Aorta (tissue), 5 donors: ENCODE results near the gene OTUB2. TPM values are rescaled to one million over a fixed set of nuclear protein-coding genes. Genes with fewer than 3 reads are reported as not detected.

ENCODE experiments used
- ATAC-seq: fragments of 200-7000 bp; cut with Tn5 transposase; one replicate; pipeline ENCODE4 v1.9.1; 2022; ENCODE audit warnings: moderate library complexity; ENCODE audit not compliant: low FRiP score
- DNase-seq, 2 donors: peaks; one replicate each; pipeline ENCODE4 v3.0.0-alpha.2; 2020
- H3K27ac ChIP-seq, 2 donors: one replicate each; pipeline ENCODE4 v1.5.1; 2013; ENCODE audit warnings: low read length in 2 of 2, mild to moderate bottlenecking in 2 of 2, moderate library complexity in 2 of 2, control low read depth in 1 of 2, inconsistent platforms in 1 of 2, low read depth in 1 of 2
- H3K27me3 ChIP-seq, 2 donors: one replicate each; pipeline ENCODE4 v1.6.1; 2013; ENCODE audit warnings: control low read depth in 1 of 2, low read length in 1 of 2, mild to moderate bottlenecking in 1 of 2, moderate library complexity in 1 of 2; ENCODE audit not compliant: insufficient read depth in 2 of 2, control insufficient read depth in 1 of 2
- H3K36me3 ChIP-seq, 2 donors: one replicate each; pipeline ENCODE4 v1.6.1; 2013; ENCODE audit warnings: control low read depth in 1 of 2, low read length in 1 of 2, mild to moderate bottlenecking in 1 of 2; ENCODE audit not compliant: insufficient read depth in 2 of 2, control insufficient read depth in 1 of 2
- H3K4me1 ChIP-seq, 2 donors: one replicate each; pipeline ENCODE4 v1.6.1; 2013; ENCODE audit warnings: low read length in 2 of 2, control low read depth in 1 of 2, mild to moderate bottlenecking in 1 of 2, moderate library complexity in 1 of 2; ENCODE audit not compliant: insufficient read depth in 2 of 2, control insufficient read depth in 1 of 2
- H3K4me3 ChIP-seq, 2 donors: one replicate each; pipeline ENCODE4 v1.5.1; 2013; ENCODE audit warnings: low read length in 2 of 2, control low read depth in 1 of 2, mild to moderate bottlenecking in 1 of 2
- H3K9me3 ChIP-seq: one replicate; pipeline ENCODE4 v1.6.1; 2013; ENCODE audit warnings: mild to moderate bottlenecking, low read length; ENCODE audit not compliant: control insufficient read depth
- WGBS, 2 donors: extraction: QIAGEN DNeasy Blood & Tissue Kit; methylation state at CpG; one replicate each; pipeline ENCODE4 v1.1.7; 2013; 5-methylcytosine and 5-hydroxymethylcytosine counted together
- intact Hi-C, 2 donors: fragments of 100-400 bp; cut with DNase I; formaldehyde crosslinking; loops; one replicate each; pipeline versions ENCODE4 v1.14.2 to v1.15.0; 2022
- polyA plus RNA-seq, 2 donors: library from polyadenylated mRNA; stranded (reverse); fragments of 200-250 nt; gene quantifications; one replicate each; pipeline ENCODE4 v1.2.3, GENCODE V29; 2013
- total RNA-seq, 2 donors: library from RNA; stranded (reverse); fragmentation: NEBNext Ultra II Directional; extraction: Animal tissue kit (Norgen Biotek cat#: 25700); gene quantifications; one replicate each; pipeline ENCODE4 v1.2.1, GENCODE V29; 2021
- donor health status: healthy with polysubstance abuse.
- donor health status: Bipolar disorder and iron deficiency.
- donor health status: DM: no; HTN: no; CAD: no.
- donor health status: DM: no; HTN: no; CAD: no.
- donor health status: DM: yes; HTN: yes; CAD: no.

OTUB2 gene
- total and polyA plus RNA-seq, 4 donors, result 0.42 to 0.60 TPM; not detected in 2

DNA sequence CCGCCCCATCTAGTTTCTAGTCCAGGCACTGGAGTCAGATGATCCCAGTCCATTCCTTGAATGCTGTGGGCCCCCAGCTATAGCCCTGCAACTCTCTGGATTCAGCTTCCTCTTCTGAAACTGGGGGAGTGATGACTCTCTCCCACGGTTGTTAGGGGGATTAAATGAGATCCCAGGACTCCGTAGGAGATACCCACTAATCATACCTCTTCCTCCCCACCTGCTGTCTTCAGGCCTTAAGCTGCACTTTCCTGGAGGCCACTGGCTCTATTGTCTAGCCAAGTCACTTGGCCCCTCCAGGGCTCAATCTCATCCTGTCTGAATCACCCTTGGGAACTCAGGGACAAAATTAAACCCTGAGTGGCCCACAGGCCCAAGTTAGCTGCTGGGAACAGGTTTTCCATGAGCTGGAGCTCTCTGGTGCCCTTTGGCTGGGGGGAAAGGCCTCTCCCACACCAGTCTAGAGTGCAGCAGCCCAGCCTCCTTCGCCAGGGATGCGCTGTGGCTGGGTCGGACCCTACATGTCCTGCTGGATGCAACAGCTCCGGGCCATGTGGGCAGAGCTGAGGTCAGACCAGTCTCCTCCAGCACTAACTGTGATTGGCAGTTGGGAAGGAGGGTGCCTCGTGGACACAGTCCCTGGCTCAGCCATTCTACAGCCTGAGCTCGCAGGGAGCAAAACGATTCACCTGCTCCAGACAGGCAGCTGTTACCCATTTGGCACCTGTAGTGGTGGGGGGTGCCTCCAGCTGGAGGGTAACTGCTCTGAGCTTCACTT lies 43.7 kb upstream of the OTUB2 start:
- peak overlapping the region in 1 of 2 donors; percentile 49 for H3K27ac ChIP-seq
- H3K36me3 ChIP-seq, result no peaks in the 10 kb centered on the region
- DNase-seq, result no peak
- intact Hi-C loops, result no loop called here
- peaks cover 0 to 7% of the 10 kb centered on the region in 2 donors for H3K4me1 ChIP-seq
- H3K9me3 ChIP-seq, result no peaks in the 10 kb centered on the region
- 80 to 85% methylated on average over 10 of the region's 10 CpGs for WGBS, 2 donors
- H3K27me3 ChIP-seq, result no peaks in the 10 kb centered on the region
- no peak for ATAC-seq
- no peak overlapping the region for H3K4me3 ChIP-seq

DNA sequence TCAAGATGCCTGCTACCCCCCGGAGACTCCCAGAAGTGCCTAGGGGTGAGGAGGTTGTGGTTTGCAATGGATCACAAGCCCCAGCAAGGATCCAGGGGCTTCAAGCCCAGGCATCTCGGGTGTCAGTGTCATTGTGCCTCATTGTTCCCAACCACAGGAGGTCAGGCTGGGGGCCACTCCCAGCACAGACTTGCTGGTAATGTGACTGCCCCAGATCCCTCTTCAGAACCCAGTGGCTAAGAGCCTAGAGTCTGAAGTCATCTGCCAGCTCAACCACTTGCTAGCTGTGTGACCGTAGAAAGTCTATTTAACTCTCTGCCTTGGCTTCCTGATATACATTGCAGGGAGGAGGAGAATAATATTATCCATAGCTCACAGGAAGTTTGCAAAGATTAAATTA lies 42.1 kb upstream of the OTUB2 start:
- Histone ChIP-seq H3K27me3 (no peaks in the 10 kb centered on the region), H3K36me3 (no peaks in the 10 kb centered on the region), H3K27ac (no peak overlapping the region), H3K4me1 (peaks cover 0 to 7% of the 10 kb centered on the region in 2 donors), H3K9me3 (no peaks in the 10 kb centered on the region), H3K4me3 (no peak overlapping the region)
- WGBS, 2 donors, result 72 to 78% methylated on average over 3 of the region's 3 CpGs
- intact Hi-C loops, result no loop called here
- no peak for DNase-seq
- ATAC-seq, result no peak

GRCh38 chr14:93984987-93985410 lies 41.1 kb upstream of the OTUB2 start:
- ATAC-seq (no peak), DNase-seq (no peak)
- Histone ChIP-seq H3K27me3 (no peaks in the 10 kb centered on the region), H3K4me3 (no peak overlapping the region), H3K9me3 (no peaks in the 10 kb centered on the region), H3K4me1 (peaks cover 0 to 7% of the 10 kb centered on the region in 2 donors), H3K36me3 (no peaks in the 10 kb centered on the region), H3K27ac (peak overlapping the region in 1 of 2 donors; percentile 38)
- 36 to 42% methylated on average over 7 of the region's 7 CpGs for WGBS, 2 donors
- intact Hi-C loops, result no loop called here

- H3K27me3 ChIP-seq, result no peaks in the 10 kb centered on the region
- no peaks in the 10 kb centered on the region for H3K36me3 ChIP-seq
- no peaks in the 10 kb centered on the region for H3K9me3 ChIP-seq
- H3K4me1 ChIP-seq, result no peaks in the 10 kb centered on the region
- 29 to 38% methylated on average over 9 of the region's 9 CpGs for WGBS, 2 donors
- no peak for DNase-seq
- no peak overlapping the region for H3K4me3 ChIP-seq
- H3K27ac ChIP-seq, result no peak overlapping the region
- no peak for ATAC-seq
- intact Hi-C loops, result no loop called here
These were observed 39.2 kb upstream of the OTUB2 start for GRCh38 chr14:93986955-93987354.

DNA sequence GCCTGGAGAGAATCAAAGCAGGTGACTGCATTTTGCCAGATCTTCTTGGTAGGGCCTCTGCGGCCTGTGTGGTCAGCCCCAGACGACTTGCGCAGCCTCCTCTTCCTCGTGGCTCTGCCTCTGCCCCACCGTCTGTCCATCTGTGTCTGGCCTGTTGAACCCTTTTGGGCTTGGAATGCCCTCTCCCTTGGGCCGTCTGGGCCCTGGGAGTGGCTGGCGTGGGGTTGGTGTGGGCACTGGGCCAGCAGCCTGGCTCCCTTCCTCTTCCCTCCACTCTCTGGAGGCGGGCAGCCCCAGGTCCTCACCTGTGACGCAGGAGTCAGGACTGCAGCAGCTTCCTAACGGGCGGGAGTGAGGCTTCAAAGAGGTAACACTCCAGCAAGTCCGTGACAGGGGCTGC lies 38.8 kb upstream of the OTUB2 start:
- intact Hi-C loops, result no loop called here
- ATAC-seq, result no peak
- no peaks in the 10 kb centered on the region for H3K4me1 ChIP-seq
- H3K27me3 ChIP-seq, result no peaks in the 10 kb centered on the region
- DNase-seq, result no peak
- no peaks in the 10 kb centered on the region for H3K9me3 ChIP-seq
- H3K27ac ChIP-seq, result no peak overlapping the region
- H3K4me3 ChIP-seq, result no peak overlapping the region
- H3K36me3 ChIP-seq, result no peaks in the 10 kb centered on the region
- 38 to 39% methylated on average over 12 of the region's 12 CpGs for WGBS, 2 donors

- DNase-seq (no peak), ATAC-seq (no peak)
- H3K9me3 ChIP-seq, result no peaks in the 10 kb centered on the region
- intact Hi-C loops, result no loop called here
- 70% methylated on average over 3 of the region's 3 CpGs for WGBS, 2 donors
- no peaks in the 10 kb centered on the region for H3K4me1 ChIP-seq
- no peaks in the 10 kb centered on the region for H3K36me3 ChIP-seq
- no peaks in the 10 kb centered on the region for H3K27me3 ChIP-seq
- no peak overlapping the region for H3K4me3 ChIP-seq
- H3K27ac ChIP-seq, result no peak overlapping the region
These were observed 38.2 kb upstream of the OTUB2 start for GRCh38 chr14:93987815-93988476.

- no peak for ATAC-seq
- intact Hi-C loops, result no loop called here
- H3K27ac ChIP-seq, result no peak overlapping the region
- H3K9me3 ChIP-seq, result no peaks in the 10 kb centered on the region
- no peak for DNase-seq
- no peaks in the 10 kb centered on the region for H3K4me1 ChIP-seq
- H3K4me3 ChIP-seq, result no peak overlapping the region
- no peaks in the 10 kb centered on the region for H3K36me3 ChIP-seq
- no peaks in the 10 kb centered on the region for H3K27me3 ChIP-seq
- WGBS, 2 donors, result 90 to 92% methylated on average over 4 of the region's 4 CpGs
These were observed 36.2 kb upstream of the OTUB2 start for GRCh38 chr14:93989939-93990338.

DNA sequence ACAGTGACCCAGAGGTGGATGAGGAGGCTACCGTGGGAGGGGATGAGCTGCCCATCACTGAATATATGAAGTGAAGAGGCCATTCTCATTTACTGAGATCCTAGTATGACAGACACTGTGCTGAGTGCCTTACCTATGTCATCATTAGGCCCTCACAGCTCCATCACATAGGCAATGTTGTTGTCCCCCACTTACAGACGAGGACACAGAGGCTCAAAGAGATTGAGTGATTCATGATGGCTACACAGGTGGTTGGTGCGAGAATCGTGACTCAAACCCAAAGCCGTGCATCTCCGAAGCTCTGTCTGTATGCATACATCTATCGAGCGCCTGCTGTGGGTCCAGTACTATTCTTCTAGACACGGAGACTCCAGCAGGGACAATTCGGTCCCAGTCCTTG lies 34.9 kb upstream of the OTUB2 start:
- no peaks in the 10 kb centered on the region for H3K27me3 ChIP-seq
- H3K27ac ChIP-seq, result no peak overlapping the region
- H3K4me1 ChIP-seq, result no peaks in the 10 kb centered on the region
- ATAC-seq (no peak), DNase-seq (peak in 1 of 2 donors; percentile 12)
- H3K4me3 ChIP-seq, result no peak overlapping the region
- intact Hi-C loops, result no loop called here
- H3K9me3 ChIP-seq, result no peaks in the 10 kb centered on the region
- H3K36me3 ChIP-seq, result no peaks in the 10 kb centered on the region
- WGBS, 2 donors, result 90 to 93% methylated on average over 10 of the region's 10 CpGs

- no peak for ATAC-seq
- WGBS, 2 donors, result 94 to 96% methylated on average over 4 of the region's 4 CpGs
- Histone ChIP-seq H3K4me1 (no peaks in the 10 kb centered on the region), H3K27ac (no peak overlapping the region), H3K4me3 (no peak overlapping the region), H3K9me3 (no peaks in the 10 kb centered on the region), H3K27me3 (no peaks in the 10 kb centered on the region), H3K36me3 (no peaks in the 10 kb centered on the region)
- DNase-seq, result no peak
- intact Hi-C loops, result no loop called here
These were observed 34.5 kb upstream of the OTUB2 start for GRCh38 chr14:93991649-93992048.
